Measurements from ENCODE around the gene CDK14. TPM values are rescaled to one million over a fixed set of nuclear protein-coding genes. Genes with fewer than 3 reads are reported as not detected.

The CDK14 gene
- total and polyA plus RNA-seq, 2 donors (not counting 1 experiment from before 2014, with no cell fraction given), result 42.1 to 167 TPM

GRCh38 chr7:91239772-91240171 lies 643.7 kb downstream of the CDK14 start:
- Histone ChIP-seq H3K4me3 (ENCODE audit: control extremely low read depth in 1 of 5, extremely low read depth in 1 of 5, insufficient read depth in 1 of 5, low read depth in 2 of 5, low read length in 4 of 5) (no peak overlapping the region), H3K79me2 (ENCODE audit: control insufficient read depth, insufficient read depth, low read length) (no peaks in the 10 kb centered on the region), H3K9ac (ENCODE audit: low read length) (no peak overlapping the region), H3K27ac (ENCODE audit: low read length in 2 of 2) (no peak overlapping the region), H3K36me3 (replicated peaks in 1 of 2; ENCODE audit: control extremely low read depth in 1 of 2, control insufficient read depth in 1 of 2, extremely low read depth in 1 of 2, insufficient read depth in 2 of 2, low read length in 1 of 2) (no peaks in the 10 kb centered on the region), H3K4me2 (replicated peaks; ENCODE audit: low read depth, low read length, poor library complexity, severe bottlenecking) (no peak overlapping the region), H2AFZ (ENCODE audit: insufficient read depth, low read depth, low read length, poor library complexity, severe bottlenecking) (no peak overlapping the region), H3K4me1 (ENCODE audit: control insufficient read depth in 2 of 2, insufficient read depth in 2 of 2, low read length in 2 of 2) (no peaks in the 10 kb centered on the region), H3K27me3 (replicated peaks in 1 of 4; ENCODE audit: control extremely low read depth in 1 of 4, control insufficient read depth in 3 of 4, insufficient read depth in 4 of 4, low read length in 3 of 4) (peaks cover 0 to 5% (median 2%) of the 10 kb centered on the region in 4 experiments), H4K20me1 (ENCODE audit: control insufficient read depth, insufficient read depth, low read length, poor library complexity, severe bottlenecking) (no peaks in the 10 kb centered on the region), H3K9me3 (ENCODE audit: control extremely low read depth in 1 of 3, control insufficient read depth in 2 of 3, insufficient read depth in 1 of 3, low read length in 2 of 3) (no peaks in the 10 kb centered on the region)
- no peak overlapping the region for H3K4me3 Mint-ChIP-seq
- DNase-seq, result no peak
- peaks cover 23% of the 10 kb centered on the region for H3K27me3 Mint-ChIP-seq
- H3K27ac Mint-ChIP-seq, result no peak overlapping the region
- H3K9me3 Mint-ChIP-seq (ENCODE audit: insufficient read depth), result no peaks in the 10 kb centered on the region
- WGBS (ENCODE audit: insufficient coverage), result no CpG with 5 or more reads among the region's 1 CpG
- CTCF ChIA-PET, result no interaction called here
- no peak for ATAC-seq (ENCODE audit: low read depth)
- intact Hi-C loops (cut with micrococcal nuclease), result no loop called here
- POLR2A ChIA-PET, result no interaction called here
- TF ChIP-seq EZH2 (IDR thresholded peaks at IDR 0.05; ENCODE audit: borderline replicate concordance, insufficient read depth, low read depth, low read length, poor library complexity, severe bottlenecking), result no peak
- TF ChIP-seq, protein P1, sequence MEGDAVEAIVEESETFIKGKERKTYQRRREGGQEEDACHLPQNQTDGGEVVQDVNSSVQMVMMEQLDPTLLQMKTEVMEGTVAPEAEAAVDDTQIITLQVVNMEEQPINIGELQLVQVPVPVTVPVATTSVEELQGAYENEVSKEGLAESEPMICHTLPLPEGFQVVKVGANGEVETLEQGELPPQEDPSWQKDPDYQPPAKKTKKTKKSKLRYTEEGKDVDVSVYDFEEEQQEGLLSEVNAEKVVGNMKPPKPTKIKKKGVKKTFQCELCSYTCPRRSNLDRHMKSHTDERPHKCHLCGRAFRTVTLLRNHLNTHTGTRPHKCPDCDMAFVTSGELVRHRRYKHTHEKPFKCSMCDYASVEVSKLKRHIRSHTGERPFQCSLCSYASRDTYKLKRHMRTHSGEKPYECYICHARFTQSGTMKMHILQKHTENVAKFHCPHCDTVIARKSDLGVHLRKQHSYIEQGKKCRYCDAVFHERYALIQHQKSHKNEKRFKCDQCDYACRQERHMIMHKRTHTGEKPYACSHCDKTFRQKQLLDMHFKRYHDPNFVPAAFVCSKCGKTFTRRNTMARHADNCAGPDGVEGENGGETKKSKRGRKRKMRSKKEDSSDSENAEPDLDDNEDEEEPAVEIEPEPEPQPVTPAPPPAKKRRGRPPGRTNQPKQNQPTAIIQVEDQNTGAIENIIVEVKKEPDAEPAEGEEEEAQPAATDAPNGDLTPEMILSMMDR (IDR thresholded peaks at IDR 0.05), result no peak
- no peaks in the 10 kb centered on the region for H3K4me1 Mint-ChIP-seq

GRCh38 chr7:91240376-91240941 lies 644.3 kb downstream of the CDK14 start:
- no peaks in the 10 kb centered on the region for H3K79me2 ChIP-seq (ENCODE audit: control insufficient read depth, insufficient read depth, low read length)
- no peaks in the 10 kb centered on the region for H3K9me3 ChIP-seq (ENCODE audit: control extremely low read depth in 1 of 3, control insufficient read depth in 2 of 3, insufficient read depth in 1 of 3, low read length in 2 of 3)
- no peak overlapping the region for H3K9ac ChIP-seq (ENCODE audit: low read length)
- H3K36me3 ChIP-seq (replicated peaks in 1 of 2; ENCODE audit: control extremely low read depth in 1 of 2, control insufficient read depth in 1 of 2, extremely low read depth in 1 of 2, insufficient read depth in 2 of 2, low read length in 1 of 2), result no peaks in the 10 kb centered on the region
- POLR2A ChIA-PET, result no interaction called here
- H3K27me3 ChIP-seq (replicated peaks in 1 of 4; ENCODE audit: control extremely low read depth in 1 of 4, control insufficient read depth in 3 of 4, insufficient read depth in 4 of 4, low read length in 3 of 4), result peaks cover 0 to 5% (median 2%) of the 10 kb centered on the region in 4 experiments
- intact Hi-C loops (cut with micrococcal nuclease), result no loop called here
- Mint-ChIP-seq H3K27ac (no peak overlapping the region), H3K27me3 (peaks cover 23% of the 10 kb centered on the region), H3K9me3 (ENCODE audit: insufficient read depth) (no peaks in the 10 kb centered on the region), H3K4me1 (no peaks in the 10 kb centered on the region), H3K4me3 (no peak overlapping the region)
- ATAC-seq (ENCODE audit: low read depth) (no peak), DNase-seq (no peak)
- WGBS (ENCODE audit: insufficient coverage), result no CpG with 5 or more reads among the region's 2 CpGs
- no peak overlapping the region for H3K27ac ChIP-seq (ENCODE audit: low read length in 2 of 2)
- CTCF ChIA-PET, result no interaction called here
- H2AFZ ChIP-seq (ENCODE audit: insufficient read depth, low read depth, low read length, poor library complexity, severe bottlenecking), result no peak overlapping the region
- H3K4me2 ChIP-seq (replicated peaks; ENCODE audit: low read depth, low read length, poor library complexity, severe bottlenecking), result no peak overlapping the region
- TF ChIP-seq, protein P1 (IDR thresholded peaks at IDR 0.05), result no peak
- TF ChIP-seq EZH2 (IDR thresholded peaks at IDR 0.05; ENCODE audit: borderline replicate concordance, insufficient read depth, low read depth, low read length, poor library complexity, severe bottlenecking), result no peak
- no peaks in the 10 kb centered on the region for H3K4me1 ChIP-seq (ENCODE audit: control insufficient read depth in 2 of 2, insufficient read depth in 2 of 2, low read length in 2 of 2)
- no peaks in the 10 kb centered on the region for H4K20me1 ChIP-seq (ENCODE audit: control insufficient read depth, insufficient read depth, low read length, poor library complexity, severe bottlenecking)
- no peak overlapping the region for H3K4me3 ChIP-seq (ENCODE audit: control extremely low read depth in 1 of 5, extremely low read depth in 1 of 5, insufficient read depth in 1 of 5, low read depth in 2 of 5, low read length in 4 of 5)
